Measurements from ENCODE around the gene MUC12. TPM values are rescaled to one million over a fixed set of nuclear protein-coding genes. Genes with fewer than 3 reads are reported as not detected.

Gene MUC12
- total RNA-seq, 6 experiments from 2014 or later = not detected

- DNase-seq (no peak), ATAC-seq (no peak)
- Histone ChIP-seq H3K9me3 (no peaks in the 10 kb centered on the region), H3K4me3 (no peak overlapping the region), H3K36me3 (peaks cover 0 to 45% (median 5%) of the 10 kb centered on the region in 4 donors), H3K4me1 (peaks cover 0 to 4% (median 0%) of the 10 kb centered on the region in 4 donors), H3K27ac (no peak overlapping the region), H3K27me3 (no peaks in the 10 kb centered on the region)
- no peak for TF ChIP-seq CTCF (IDR thresholded peaks at IDR 0.05)
- no peak for TF ChIP-seq POLR2A (IDR thresholded peaks at IDR 0.05)
- intact Hi-C loops (cut with DNase I) = loop anchor here in 1 of 2 donors (10.0 kb wide), 1 partner anchor 91 kb away; no protein-coding TSS in a partner anchor
- WGBS (ENCODE audit: insufficient coverage, low coverage, low lambda C conversion rate, missing lambda C conversion rate) = 70% methylated on average over 11 of the region's 12 CpGs
These were observed 6.0 kb upstream of the MUC12 start for GRCh38 chr7:100963386-100963785.

GRCh38 chr7:100963874-100964273 is 5.5 kb upstream of the MUC12 start:
- Histone ChIP-seq H3K27ac (no peak overlapping the region), H3K4me3 (no peak overlapping the region), H3K9me3 (no peaks in the 10 kb centered on the region), H3K4me1 (peaks cover 0 to 4% (median 0%) of the 10 kb centered on the region in 4 donors), H3K27me3 (no peaks in the 10 kb centered on the region), H3K36me3 (peaks cover 0 to 43% (median 5%) of the 10 kb centered on the region in 4 donors)
- TF ChIP-seq CTCF (IDR thresholded peaks at IDR 0.05) = no peak
- 79% methylated on average over 8 of the region's 8 CpGs for WGBS (ENCODE audit: insufficient coverage, low coverage, low lambda C conversion rate, missing lambda C conversion rate)
- ATAC-seq (no peak), DNase-seq (no peak)
- intact Hi-C loops (cut with DNase I) = loop anchor here in 1 of 2 donors (10.0 kb wide), 1 partner anchor 91 kb away; no protein-coding TSS in a partner anchor

- no peak overlapping the region for H3K4me3 ChIP-seq
- peaks cover 0 to 4% (median 0%) of the 10 kb centered on the region in 4 donors for H3K4me1 ChIP-seq
- TF ChIP-seq POLR2A (IDR thresholded peaks at IDR 0.05) (no peak), CTCF (IDR thresholded peaks at IDR 0.05) (no peak)
- H3K27me3 ChIP-seq = no peaks in the 10 kb centered on the region
- peaks cover 0 to 36% (median 1%) of the 10 kb centered on the region in 4 donors for H3K36me3 ChIP-seq
- H3K9me3 ChIP-seq = no peaks in the 10 kb centered on the region
- DNase-seq (peak in 1 of 3 donors; percentile 51), ATAC-seq (no peak)
- intact Hi-C loops (cut with DNase I) = loop anchor here (5.0 to 10.0 kb wide), 2 partner anchors 90 to 93 kb away; no protein-coding TSS in a partner anchor
- H3K27ac ChIP-seq = no peak overlapping the region
- 92% methylated on average over 2 of the region's 7 CpGs for WGBS (ENCODE audit: insufficient coverage, low coverage, low lambda C conversion rate, missing lambda C conversion rate)
These were observed 4.7 kb upstream of the MUC12 start for GRCh38 chr7:100964630-100965029.

- ATAC-seq (no peak), DNase-seq (no peak)
- Histone ChIP-seq H3K4me1 (peaks cover 0 to 4% (median 0%) of the 10 kb centered on the region in 4 donors), H3K27me3 (no peaks in the 10 kb centered on the region), H3K4me3 (peak overlapping the region in 1 of 3 donors; percentile 27), H3K27ac (no peak overlapping the region), H3K9me3 (no peaks in the 10 kb centered on the region), H3K36me3 (peaks cover 0 to 30% (median 0%) of the 10 kb centered on the region in 4 donors)
- intact Hi-C loops (cut with DNase I) = loop anchor here (5.0 to 10.0 kb wide), 2 partner anchors 90 to 92 kb away; no protein-coding TSS in a partner anchor
- no peak for TF ChIP-seq CTCF (IDR thresholded peaks at IDR 0.05)
- no peak for TF ChIP-seq POLR2A (IDR thresholded peaks at IDR 0.05)
- WGBS (ENCODE audit: insufficient coverage, low coverage, low lambda C conversion rate, missing lambda C conversion rate) = 33% methylated on average over 10 of the region's 25 CpGs
These were observed 4.2 kb upstream of the MUC12 start for GRCh38 chr7:100965045-100965722.
